Osteoblast (primary cell): ENCODE data around the gene PIR. TPM values are rescaled to one million over a fixed set of nuclear protein-coding genes. Genes with fewer than 3 reads are reported as not detected.

ENCODE experiments used
- DNase-seq: peaks from one replicate; pipeline ENCODE4 v3.0.0; 2011; ENCODE audit warnings: low spot score, mixed read lengths; ENCODE audit not compliant: insufficient read length; ENCODE audit errors: missing footprints
- H2AFZ ChIP-seq: 2 replicates; pipeline ENCODE4 v1.6.0; 2011; ENCODE audit warnings: mild to moderate bottlenecking, low read length
- H3K27ac ChIP-seq: 2 replicates; pipeline ENCODE4 v1.5.1; 2011; ENCODE audit warnings: mild to moderate bottlenecking, low read depth, low read length, moderate library complexity
- H3K27me3 ChIP-seq: 2 replicates; pipeline ENCODE4 v1.6.0; 2012; ENCODE audit warnings: mild to moderate bottlenecking, control low read depth, inconsistent platforms, low read length, moderate library complexity; ENCODE audit not compliant: insufficient read depth
- H3K36me3 ChIP-seq: 2 replicates; pipeline ENCODE4 v1.5.1; 2011; ENCODE audit warnings: mild to moderate bottlenecking, low read length, control low read depth, moderate library complexity; ENCODE audit not compliant: insufficient read depth
- H3K4me1 ChIP-seq: 2 replicates; pipeline ENCODE4 v1.5.1; 2011; ENCODE audit warnings: mild to moderate bottlenecking, low read length, control low read depth, moderate library complexity; ENCODE audit not compliant: insufficient read depth
- H3K4me2 ChIP-seq: 2 replicates; pipeline ENCODE4 v1.6.0; 2011; ENCODE audit warnings: mild to moderate bottlenecking, low read length; ENCODE audit not compliant: insufficient read depth
- H3K4me3 ChIP-seq: fragments of 200-600 bp; sonication (generic); 3 replicates; pipeline ENCODE4 v1.5.1; 2012; ENCODE audit warnings: mild to moderate bottlenecking, low read length, inconsistent platforms; ENCODE audit not compliant: insufficient read depth
- H3K79me2 ChIP-seq: 2 replicates; pipeline ENCODE4 v1.6.0; 2012; ENCODE audit warnings: mild to moderate bottlenecking, low read length, control low read depth, inconsistent platforms; ENCODE audit not compliant: insufficient read depth
- H3K9me3 ChIP-seq: 2 replicates; pipeline ENCODE4 v1.5.1; 2011; ENCODE audit warnings: low read depth, low read length, control low read depth
- H4K20me1 ChIP-seq: 2 replicates; pipeline ENCODE4 v1.6.0; 2012; ENCODE audit warnings: mild to moderate bottlenecking, low read length, control low read depth; ENCODE audit not compliant: insufficient read depth
- total RNA-seq: library from RNA; depleted of rRNA; stranded (reverse); fragments of >200 nt; gene quantifications from 2 replicates; pipeline ENCODE4 v1.2.3, GENCODE V29; 2012
- TF ChIP-seq, protein P1 (sequence below): IDR thresholded peaks from 2 replicates; pipeline ENCODE4 v1.5.1; 2011; ENCODE audit warnings: mild to moderate bottlenecking, low read depth, low read length, moderate library complexity; ENCODE audit errors: extremely low read depth

Gene PIR
- total RNA-seq, 1 donor: 15.9 TPM

DNA sequence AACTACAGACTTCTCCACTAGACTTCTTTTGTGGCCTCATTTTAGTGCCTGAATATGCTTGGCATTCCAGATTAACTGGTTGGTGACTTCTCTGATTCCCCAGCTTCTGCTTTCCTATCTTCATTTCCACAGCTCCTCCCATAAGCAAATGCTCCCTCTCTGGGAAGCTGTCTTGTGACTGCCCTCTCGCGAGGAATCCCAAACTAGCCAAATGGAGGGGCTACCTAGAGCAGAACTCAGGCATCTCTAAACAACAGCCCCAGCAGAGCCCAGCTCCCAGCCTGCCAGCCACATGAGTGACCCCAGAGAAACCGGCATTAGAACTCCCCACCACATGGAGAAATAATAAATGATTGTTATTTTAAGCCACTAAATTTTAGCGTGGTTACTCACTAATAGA lies 101.3 kb downstream of the PIR start:
- H3K27ac ChIP-seq: no peak overlapping the region
- H3K9me3 ChIP-seq: no peaks in the 10 kb centered on the region
- no peak overlapping the region for H3K4me3 ChIP-seq
- no peak overlapping the region for H3K4me2 ChIP-seq
- DNase-seq: no peak
- no peaks in the 10 kb centered on the region for H3K79me2 ChIP-seq
- H2AFZ ChIP-seq: no peak overlapping the region
- H4K20me1 ChIP-seq: no peaks in the 10 kb centered on the region
- H3K27me3 ChIP-seq: no peaks in the 10 kb centered on the region
- TF ChIP-seq, protein P1, sequence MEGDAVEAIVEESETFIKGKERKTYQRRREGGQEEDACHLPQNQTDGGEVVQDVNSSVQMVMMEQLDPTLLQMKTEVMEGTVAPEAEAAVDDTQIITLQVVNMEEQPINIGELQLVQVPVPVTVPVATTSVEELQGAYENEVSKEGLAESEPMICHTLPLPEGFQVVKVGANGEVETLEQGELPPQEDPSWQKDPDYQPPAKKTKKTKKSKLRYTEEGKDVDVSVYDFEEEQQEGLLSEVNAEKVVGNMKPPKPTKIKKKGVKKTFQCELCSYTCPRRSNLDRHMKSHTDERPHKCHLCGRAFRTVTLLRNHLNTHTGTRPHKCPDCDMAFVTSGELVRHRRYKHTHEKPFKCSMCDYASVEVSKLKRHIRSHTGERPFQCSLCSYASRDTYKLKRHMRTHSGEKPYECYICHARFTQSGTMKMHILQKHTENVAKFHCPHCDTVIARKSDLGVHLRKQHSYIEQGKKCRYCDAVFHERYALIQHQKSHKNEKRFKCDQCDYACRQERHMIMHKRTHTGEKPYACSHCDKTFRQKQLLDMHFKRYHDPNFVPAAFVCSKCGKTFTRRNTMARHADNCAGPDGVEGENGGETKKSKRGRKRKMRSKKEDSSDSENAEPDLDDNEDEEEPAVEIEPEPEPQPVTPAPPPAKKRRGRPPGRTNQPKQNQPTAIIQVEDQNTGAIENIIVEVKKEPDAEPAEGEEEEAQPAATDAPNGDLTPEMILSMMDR: no peak
- no peaks in the 10 kb centered on the region for H3K4me1 ChIP-seq
- no peaks in the 10 kb centered on the region for H3K36me3 ChIP-seq

DNA sequence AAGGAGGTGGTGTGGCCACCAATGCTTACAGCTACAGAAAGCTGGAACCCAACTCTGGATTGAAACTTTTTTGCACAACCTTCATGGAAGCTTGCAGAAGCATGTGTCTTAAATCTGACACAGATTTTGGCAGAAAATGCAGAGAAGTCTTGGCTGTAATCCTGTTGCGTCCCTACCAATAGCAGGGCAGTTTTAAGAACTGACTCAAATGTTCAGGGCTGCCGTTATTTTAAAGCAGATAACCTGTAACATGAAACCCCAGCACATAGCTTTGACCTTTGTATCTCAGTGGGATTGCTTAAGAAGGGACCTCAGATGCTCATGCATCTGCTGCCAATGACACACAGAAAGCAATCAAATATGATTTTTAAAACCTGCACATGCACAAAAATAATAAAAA lies 108.8 kb downstream of the PIR start, which contains the start of gene VEGFD:
Gene VEGFD, minus strand, starts transcription at position 110 of the 400 bp plus-strand sequence. CDS start 467 bp downstream, outside the sequence.
- Histone ChIP-seq H4K20me1 (no peaks in the 10 kb centered on the region), H3K4me3 (no peak within 1 kb of the TSS), H3K4me1 (no peaks in the 10 kb centered on the region), H3K79me2 (no peaks in the 10 kb centered on the region), H3K36me3 (no peaks in the 10 kb centered on the region), H2AFZ (no peak within 1 kb of the TSS), H3K27ac (no peak within 1 kb of the TSS), H3K9me3 (no peaks in the 10 kb centered on the region), H3K4me2 (no peak within 1 kb of the TSS), H3K27me3 (no peaks in the 10 kb centered on the region)
- TF ChIP-seq, protein P1: no peak
- DNase-seq: no peak

GRCh38 chrX:15382813-15383212 lies 110.3 kb downstream of the PIR start:
- no peaks in the 10 kb centered on the region for H4K20me1 ChIP-seq
- no peaks in the 10 kb centered on the region for H3K4me1 ChIP-seq
- no peak overlapping the region for H3K4me2 ChIP-seq
- no peaks in the 10 kb centered on the region for H3K9me3 ChIP-seq
- H3K79me2 ChIP-seq: no peaks in the 10 kb centered on the region
- H3K36me3 ChIP-seq: no peaks in the 10 kb centered on the region
- H3K27me3 ChIP-seq: no peaks in the 10 kb centered on the region
- no peak overlapping the region for H2AFZ ChIP-seq
- no peak overlapping the region for H3K4me3 ChIP-seq
- no peak overlapping the region for H3K27ac ChIP-seq
- no peak for DNase-seq
- TF ChIP-seq, protein P1: no peak

DNA sequence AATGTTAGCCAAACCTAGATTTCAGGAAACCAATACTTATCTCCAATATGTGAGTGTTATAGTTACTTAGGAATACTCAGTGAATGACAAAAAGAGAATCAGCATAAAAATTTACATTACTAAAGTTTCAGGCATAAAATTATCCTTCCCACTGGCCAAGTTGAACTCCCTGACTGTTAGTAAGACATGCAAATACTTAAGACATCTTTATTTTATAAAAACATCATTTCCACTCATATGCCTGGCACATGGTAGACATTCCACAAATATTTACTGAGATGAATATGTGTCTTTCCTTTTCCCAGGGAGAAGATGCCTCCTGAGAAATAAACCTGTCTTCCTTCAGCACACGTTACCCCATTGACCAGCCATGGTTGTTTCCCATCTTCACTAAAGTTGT lies 116.2 kb downstream of the PIR start:
- no peak for DNase-seq
- Histone ChIP-seq H4K20me1 (no peaks in the 10 kb centered on the region), H3K36me3 (no peaks in the 10 kb centered on the region), H3K27ac (no peak overlapping the region), H3K4me2 (no peak overlapping the region), H2AFZ (no peak overlapping the region), H3K4me1 (no peaks in the 10 kb centered on the region), H3K79me2 (no peaks in the 10 kb centered on the region), H3K9me3 (no peaks in the 10 kb centered on the region), H3K27me3 (no peaks in the 10 kb centered on the region), H3K4me3 (no peak overlapping the region)
- TF ChIP-seq, protein P1: no peak
